ENCODE results near the gene SLC6A8. TPM values are rescaled to one million over a fixed set of nuclear protein-coding genes. Genes with fewer than 3 reads are reported as not detected.
"Not testable (repeated sequence)": the region's sequence is repeated elsewhere in the genome, so short reads cannot be mapped to it uniquely, and the experiment has no call there.

The SLC6A8 gene
- total RNA-seq, 1 donor from 2014 or later = 74.1 TPM

DNA sequence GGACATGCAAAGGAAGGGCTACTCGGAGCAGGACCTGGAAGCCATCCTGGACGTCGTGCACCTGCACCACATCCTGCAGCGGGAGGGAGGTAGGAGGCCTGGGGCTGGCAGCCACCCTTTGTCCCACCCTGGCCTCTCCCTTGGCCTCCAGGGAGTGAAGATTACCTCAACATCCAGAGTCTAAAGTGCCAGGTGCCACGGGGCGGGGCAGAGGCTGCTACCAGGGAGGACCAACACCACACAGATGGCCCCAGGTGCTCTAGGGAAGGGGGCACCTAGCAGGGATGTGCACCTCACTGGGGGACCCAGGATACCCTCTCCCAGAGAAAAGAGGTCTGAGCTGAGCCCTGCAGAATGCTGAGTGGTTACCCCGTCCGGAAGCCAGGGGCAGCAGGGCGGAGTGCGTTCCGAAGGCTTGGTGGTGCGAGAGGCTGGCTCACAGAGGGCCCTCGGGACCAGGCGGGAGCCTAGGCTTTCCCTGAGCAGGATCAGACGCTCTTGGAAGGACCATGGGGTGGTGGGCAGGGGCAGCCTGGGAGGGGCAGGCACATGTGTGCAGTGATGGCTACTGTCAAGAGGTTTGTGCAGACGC lies 53.0 kb downstream of the SLC6A8 start:
- H3K36me3 Mint-ChIP-seq (ENCODE audit: unreplicated experiment) = peaks cover 8% of the 10 kb centered on the region
- TF ChIP-seq, protein P1, sequence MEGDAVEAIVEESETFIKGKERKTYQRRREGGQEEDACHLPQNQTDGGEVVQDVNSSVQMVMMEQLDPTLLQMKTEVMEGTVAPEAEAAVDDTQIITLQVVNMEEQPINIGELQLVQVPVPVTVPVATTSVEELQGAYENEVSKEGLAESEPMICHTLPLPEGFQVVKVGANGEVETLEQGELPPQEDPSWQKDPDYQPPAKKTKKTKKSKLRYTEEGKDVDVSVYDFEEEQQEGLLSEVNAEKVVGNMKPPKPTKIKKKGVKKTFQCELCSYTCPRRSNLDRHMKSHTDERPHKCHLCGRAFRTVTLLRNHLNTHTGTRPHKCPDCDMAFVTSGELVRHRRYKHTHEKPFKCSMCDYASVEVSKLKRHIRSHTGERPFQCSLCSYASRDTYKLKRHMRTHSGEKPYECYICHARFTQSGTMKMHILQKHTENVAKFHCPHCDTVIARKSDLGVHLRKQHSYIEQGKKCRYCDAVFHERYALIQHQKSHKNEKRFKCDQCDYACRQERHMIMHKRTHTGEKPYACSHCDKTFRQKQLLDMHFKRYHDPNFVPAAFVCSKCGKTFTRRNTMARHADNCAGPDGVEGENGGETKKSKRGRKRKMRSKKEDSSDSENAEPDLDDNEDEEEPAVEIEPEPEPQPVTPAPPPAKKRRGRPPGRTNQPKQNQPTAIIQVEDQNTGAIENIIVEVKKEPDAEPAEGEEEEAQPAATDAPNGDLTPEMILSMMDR (IDR thresholded peaks at IDR 0.05) = no peak

DNA sequence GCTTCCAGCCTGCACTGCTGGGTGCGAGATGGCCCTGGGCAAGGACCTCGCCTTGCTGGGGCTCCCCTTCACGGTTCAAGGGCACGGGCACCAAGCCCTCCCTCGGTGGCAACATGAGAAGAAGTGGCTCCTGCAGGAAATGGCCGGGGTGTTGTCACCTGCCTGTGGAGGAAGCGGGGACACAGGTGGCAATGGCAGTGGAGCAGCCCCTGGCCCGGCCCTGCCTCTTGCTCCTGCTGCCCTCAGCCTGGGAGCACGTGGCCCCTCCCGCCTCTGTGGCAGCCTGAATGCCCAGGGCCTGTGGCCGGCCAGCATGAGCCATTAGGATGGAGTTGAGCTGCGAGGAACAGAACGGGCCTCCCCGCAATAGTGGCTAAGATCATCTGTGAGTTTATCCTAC lies 53.7 kb downstream of the SLC6A8 start:
- no peak overlapping the region for H3K4me3 Mint-ChIP-seq (ENCODE audit: unreplicated experiment)
- no peaks in the 10 kb centered on the region for H3K27me3 Mint-ChIP-seq (ENCODE audit: unreplicated experiment)
- peaks cover 8% of the 10 kb centered on the region for H3K36me3 Mint-ChIP-seq (ENCODE audit: unreplicated experiment)
- no peak for DNase-seq (ENCODE audit: extremely low spot score, unreplicated experiment)
- no peak overlapping the region for H3K27ac Mint-ChIP-seq (ENCODE audit: unreplicated experiment)
- TF ChIP-seq, protein P1 (IDR thresholded peaks at IDR 0.05) = no peak
- peaks cover 2% of the 10 kb centered on the region for H3K4me1 Mint-ChIP-seq (ENCODE audit: unreplicated experiment)
- H3K9me3 Mint-ChIP-seq (ENCODE audit: unreplicated experiment) = peaks cover 4% of the 10 kb centered on the region

More for the DNA sequence above, 53.0 kb downstream of the SLC6A8 start:
- DNase-seq (ENCODE audit: extremely low spot score, unreplicated experiment) = no peak
- Mint-ChIP-seq H3K4me1 (ENCODE audit: unreplicated experiment) (peaks cover 2% of the 10 kb centered on the region), H3K27ac (ENCODE audit: unreplicated experiment) (no peak overlapping the region), H3K4me3 (ENCODE audit: unreplicated experiment) (no peak overlapping the region), H3K27me3 (ENCODE audit: unreplicated experiment) (no peaks in the 10 kb centered on the region), H3K9me3 (ENCODE audit: unreplicated experiment) (no peaks in the 10 kb centered on the region)

DNA sequence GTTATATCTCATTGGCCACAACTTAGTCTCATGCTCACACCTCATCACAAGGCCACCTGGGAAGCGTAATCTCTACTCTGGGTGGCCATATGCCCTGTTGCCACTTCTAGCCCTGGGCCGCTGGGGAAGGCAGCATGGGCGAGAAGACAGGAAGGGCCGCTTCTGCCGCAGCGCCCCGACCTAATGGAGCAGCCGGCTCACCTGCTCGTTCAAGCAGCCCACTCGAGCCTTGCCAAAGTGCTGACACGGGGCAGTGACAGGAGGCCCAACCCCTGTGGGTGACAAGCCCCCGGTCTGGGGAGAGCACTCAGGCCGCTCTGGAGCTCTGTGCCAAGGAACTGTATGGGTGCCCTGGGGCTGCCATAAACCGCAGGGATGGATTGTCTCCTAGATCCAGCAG lies 54.4 kb downstream of the SLC6A8 start:
- H3K27ac Mint-ChIP-seq (ENCODE audit: unreplicated experiment); H3K36me3 Mint-ChIP-seq (ENCODE audit: unreplicated experiment); H3K4me1 Mint-ChIP-seq (ENCODE audit: unreplicated experiment); H3K9me3 Mint-ChIP-seq (ENCODE audit: unreplicated experiment); H3K27me3 Mint-ChIP-seq (ENCODE audit: unreplicated experiment); DNase-seq (ENCODE audit: extremely low spot score, unreplicated experiment); H3K4me3 Mint-ChIP-seq (ENCODE audit: unreplicated experiment): not testable (repeated sequence)

DNA sequence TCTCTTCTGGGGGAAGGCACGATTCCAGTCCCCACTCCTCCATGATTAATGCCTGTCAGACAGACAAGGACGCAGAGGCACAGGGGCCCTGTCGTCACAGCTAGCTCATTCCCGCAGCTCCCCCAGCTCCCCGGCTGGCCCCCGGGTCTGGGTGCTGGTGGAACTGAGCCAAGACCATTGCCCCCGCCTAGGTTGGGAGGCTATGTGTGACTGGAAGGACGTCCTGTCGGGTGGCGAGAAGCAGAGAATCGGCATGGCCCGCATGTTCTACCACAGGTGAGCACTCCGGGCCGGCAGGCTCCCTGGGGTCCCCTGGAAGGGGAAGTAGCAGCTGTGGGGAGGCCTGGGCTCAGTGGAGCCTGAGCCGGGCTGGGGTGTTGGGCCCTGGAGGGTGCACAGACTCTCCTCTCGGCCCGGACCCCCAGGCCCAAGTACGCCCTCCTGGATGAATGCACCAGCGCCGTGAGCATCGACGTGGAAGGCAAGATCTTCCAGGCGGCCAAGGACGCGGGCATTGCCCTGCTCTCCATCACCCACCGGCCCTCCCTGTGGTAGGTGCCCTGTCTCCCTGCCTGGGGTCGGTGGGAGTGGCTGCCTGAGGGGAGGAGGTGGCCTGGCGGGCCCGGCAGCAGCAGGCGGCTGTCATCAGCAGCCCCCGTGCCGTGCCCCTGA lies 55.2 kb downstream of the SLC6A8 start:
- DNase-seq (ENCODE audit: extremely low spot score, unreplicated experiment); H3K36me3 Mint-ChIP-seq (ENCODE audit: unreplicated experiment); H3K9me3 Mint-ChIP-seq (ENCODE audit: unreplicated experiment); H3K27me3 Mint-ChIP-seq (ENCODE audit: unreplicated experiment); H3K4me1 Mint-ChIP-seq (ENCODE audit: unreplicated experiment); H3K4me3 Mint-ChIP-seq (ENCODE audit: unreplicated experiment); H3K27ac Mint-ChIP-seq (ENCODE audit: unreplicated experiment): not testable (repeated sequence)

DNA sequence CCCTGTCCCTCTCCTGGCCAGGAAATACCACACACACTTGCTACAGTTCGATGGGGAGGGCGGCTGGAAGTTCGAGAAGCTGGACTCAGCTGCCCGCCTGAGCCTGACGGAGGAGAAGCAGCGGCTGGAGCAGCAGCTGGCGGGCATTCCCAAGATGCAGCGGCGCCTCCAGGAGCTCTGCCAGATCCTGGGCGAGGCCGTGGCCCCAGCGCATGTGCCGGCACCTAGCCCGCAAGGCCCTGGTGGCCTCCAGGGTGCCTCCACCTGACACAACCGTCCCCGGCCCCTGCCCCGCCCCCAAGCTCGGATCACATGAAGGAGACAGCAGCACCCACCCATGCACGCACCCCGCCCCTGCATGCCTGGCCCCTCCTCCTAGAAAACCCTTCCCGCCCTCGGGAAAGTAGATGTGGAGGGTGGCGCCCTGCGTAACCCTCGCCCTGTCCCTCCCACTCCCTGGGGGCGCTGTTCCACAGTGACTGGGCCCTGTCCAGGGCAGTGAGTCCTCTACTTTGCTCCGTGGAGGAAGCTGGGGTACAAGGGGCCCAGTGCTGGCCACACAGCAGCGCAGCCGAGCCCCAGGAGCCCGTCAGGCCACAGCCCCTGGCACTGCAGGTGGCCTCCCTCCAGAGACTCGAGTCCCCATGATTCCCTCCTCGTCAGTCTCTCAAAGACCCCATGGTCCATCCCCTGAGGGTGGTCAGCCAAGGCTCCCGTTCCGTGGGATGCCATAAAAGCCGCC lies 55.9 kb downstream of the SLC6A8 start:
- not testable (repeated sequence) for H3K4me1 Mint-ChIP-seq (ENCODE audit: unreplicated experiment); H3K4me3 Mint-ChIP-seq (ENCODE audit: unreplicated experiment); H3K9me3 Mint-ChIP-seq (ENCODE audit: unreplicated experiment); H3K36me3 Mint-ChIP-seq (ENCODE audit: unreplicated experiment); DNase-seq (ENCODE audit: extremely low spot score, unreplicated experiment); H3K27me3 Mint-ChIP-seq (ENCODE audit: unreplicated experiment); H3K27ac Mint-ChIP-seq (ENCODE audit: unreplicated experiment)

DNA sequence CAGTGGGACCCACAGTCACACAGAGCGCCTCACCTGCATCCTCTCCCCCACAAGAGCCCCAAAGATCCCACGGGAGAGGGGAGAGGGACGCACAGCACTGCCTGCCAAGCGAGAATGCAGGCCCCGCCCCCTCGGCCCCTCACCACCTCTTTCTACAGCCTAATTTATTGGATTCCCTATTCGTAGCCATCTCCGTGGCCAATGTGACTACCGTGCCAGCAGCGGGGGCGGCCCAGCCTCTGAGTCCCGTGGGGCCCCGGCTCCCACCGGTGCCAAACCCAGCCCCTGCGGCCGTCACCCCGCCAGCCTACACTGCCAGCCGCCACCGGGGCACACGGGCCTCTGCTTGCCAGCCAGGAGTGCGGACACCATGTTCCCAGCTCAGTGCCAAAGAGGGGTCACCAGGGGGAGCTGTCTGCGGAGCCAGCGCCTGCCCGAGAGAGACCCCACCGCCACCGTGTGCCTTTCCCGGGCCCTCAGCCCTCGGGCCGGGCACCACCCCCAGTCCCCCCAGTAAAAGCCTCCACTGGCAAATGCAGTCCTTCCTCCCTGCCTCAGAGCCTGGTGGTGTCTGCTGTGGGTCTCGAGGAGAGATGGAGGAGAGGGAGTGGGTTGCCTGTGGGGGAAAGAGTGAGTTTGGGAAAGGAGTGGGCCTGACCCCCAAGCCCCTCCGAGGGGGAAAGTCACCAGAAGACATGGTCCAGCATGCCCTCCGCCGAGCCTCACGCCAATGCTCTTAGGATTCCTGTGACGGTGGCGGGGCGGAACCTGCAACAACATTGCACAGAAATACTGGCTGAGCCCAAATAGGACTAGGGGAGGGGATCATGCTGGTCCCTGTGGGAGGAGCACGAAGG lies 56.7 kb downstream of the SLC6A8 start:
- Mint-ChIP-seq H3K9me3 (ENCODE audit: unreplicated experiment) (peaks cover 4% of the 10 kb centered on the region), H3K27me3 (ENCODE audit: unreplicated experiment) (no peaks in the 10 kb centered on the region), H3K4me1 (ENCODE audit: unreplicated experiment) (no peaks in the 10 kb centered on the region), H3K4me3 (ENCODE audit: unreplicated experiment) (no peak overlapping the region), H3K36me3 (ENCODE audit: unreplicated experiment) (peaks cover 4% of the 10 kb centered on the region), H3K27ac (ENCODE audit: unreplicated experiment) (no peak overlapping the region)
- TF ChIP-seq, protein P1 (IDR thresholded peaks at IDR 0.05) = no peak
- DNase-seq (ENCODE audit: extremely low spot score, unreplicated experiment) = no peak

DNA sequence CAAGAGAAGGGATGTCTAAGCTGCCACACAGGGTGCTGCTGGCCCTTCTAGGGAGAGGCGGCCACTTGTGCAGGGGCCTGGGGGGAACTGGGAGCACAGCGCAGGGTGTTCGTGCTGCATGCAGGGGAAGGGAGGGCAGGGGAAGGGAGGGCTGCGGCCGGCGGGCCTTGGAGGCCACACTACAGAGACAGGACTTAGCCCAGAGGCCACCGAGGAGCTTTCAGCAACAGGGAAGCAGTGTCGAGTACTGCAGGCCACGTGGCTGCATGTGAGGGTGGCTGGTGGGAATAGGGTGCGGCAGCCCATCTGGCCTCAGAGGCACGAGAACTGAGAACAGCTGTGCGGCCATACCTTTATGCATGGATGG lies 57.3 kb downstream of the SLC6A8 start:
- H3K27me3 Mint-ChIP-seq (ENCODE audit: unreplicated experiment); H3K27ac Mint-ChIP-seq (ENCODE audit: unreplicated experiment); H3K4me1 Mint-ChIP-seq (ENCODE audit: unreplicated experiment); DNase-seq (ENCODE audit: extremely low spot score, unreplicated experiment); H3K4me3 Mint-ChIP-seq (ENCODE audit: unreplicated experiment); H3K36me3 Mint-ChIP-seq (ENCODE audit: unreplicated experiment); H3K9me3 Mint-ChIP-seq (ENCODE audit: unreplicated experiment): not testable (repeated sequence)

Measured in osteocyte (in vitro differentiated cells).